ENCODE results near the gene BUD23.
"Not testable (repeated sequence)": the region's sequence is repeated elsewhere in the genome, so short reads cannot be mapped to it uniquely, and the experiment has no call there.

BUD23 gene

DNA sequence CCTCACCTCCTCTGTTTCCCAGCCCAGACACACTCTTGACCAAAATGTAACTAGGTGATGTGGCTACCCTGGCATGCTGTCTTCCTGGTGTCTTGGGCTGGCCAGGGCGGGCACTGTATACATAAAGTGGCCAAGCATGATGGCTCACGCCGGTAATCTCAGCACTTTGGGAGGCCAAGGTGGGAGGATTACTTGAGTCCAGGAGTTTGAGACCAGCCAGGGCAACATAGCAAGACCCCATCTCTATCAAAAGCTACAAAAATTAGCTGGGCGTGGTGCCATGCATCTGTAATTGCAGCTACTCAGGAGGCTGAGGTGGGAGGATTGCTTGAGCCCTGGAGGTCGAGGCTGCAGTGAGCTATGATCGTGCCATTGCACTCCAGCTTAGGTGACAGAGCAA, 29.9 kb downstream of the BUD23 start:
- H3K36me3 Mint-ChIP-seq, DNase-seq, H3K9me3 Mint-ChIP-seq, H3K4me3 Mint-ChIP-seq, H3K27ac Mint-ChIP-seq: not testable (repeated sequence)
- Mint-ChIP-seq H3K27me3 (peaks cover 57% of the 10 kb centered on the region), H3K4me1 (peaks cover 31% of the 10 kb centered on the region)
- CTCF ChIA-PET, result interaction anchor here (1.1 to 2.3 kb wide), 2 partner anchors 12 kb away, joined by 4 to 10 read pairs; no protein-coding TSS in a partner anchor

DNA sequence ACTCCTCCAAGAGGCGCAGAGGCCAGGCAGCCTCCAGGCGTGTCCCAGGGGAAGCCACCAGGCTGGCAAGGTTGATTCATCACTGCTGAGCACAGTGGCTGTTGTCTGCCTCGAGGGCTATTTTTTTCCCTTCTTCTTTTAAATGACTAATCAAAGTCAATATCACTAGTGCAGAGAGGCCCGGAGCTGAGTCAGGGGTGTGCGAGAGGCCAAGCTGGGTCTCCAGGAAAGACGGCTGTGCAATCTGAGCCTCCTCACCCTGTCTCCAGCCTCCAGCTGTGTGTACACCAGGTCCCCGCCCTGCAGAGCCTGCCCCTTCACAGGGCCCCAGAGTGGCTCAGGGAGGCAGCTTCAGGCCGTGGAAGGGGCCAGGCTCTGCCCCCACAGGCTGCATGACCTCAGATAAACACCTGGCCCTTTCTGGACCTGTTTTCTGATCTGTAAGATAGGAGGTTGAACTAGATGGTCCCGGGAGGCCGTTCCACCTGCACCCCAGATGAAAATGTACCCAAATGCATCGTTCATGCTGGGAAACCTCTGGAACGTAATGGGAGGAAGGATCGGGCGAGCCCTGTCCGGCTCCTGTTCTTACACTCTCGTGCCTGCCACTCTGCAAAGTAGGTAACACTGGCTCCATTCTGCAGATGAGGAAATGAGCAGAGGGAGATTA, 32.4 kb downstream of the BUD23 start:
- Mint-ChIP-seq H3K27me3 (peaks cover 77% of the 10 kb centered on the region), H3K4me1 (peaks cover 39% of the 10 kb centered on the region), H3K36me3 (peaks cover 3% of the 10 kb centered on the region), H3K4me3 (no peak overlapping the region), H3K27ac (no peak overlapping the region), H3K9me3 (no peaks in the 10 kb centered on the region)
- CTCF ChIA-PET, result interaction anchor here (1.0 to 2.4 kb wide), 3 partner anchors 20 to 109 kb away, joined by 3 to 13 read pairs (median 6); no protein-coding TSS in a partner anchor
- DNase-seq, result no peak

DNA sequence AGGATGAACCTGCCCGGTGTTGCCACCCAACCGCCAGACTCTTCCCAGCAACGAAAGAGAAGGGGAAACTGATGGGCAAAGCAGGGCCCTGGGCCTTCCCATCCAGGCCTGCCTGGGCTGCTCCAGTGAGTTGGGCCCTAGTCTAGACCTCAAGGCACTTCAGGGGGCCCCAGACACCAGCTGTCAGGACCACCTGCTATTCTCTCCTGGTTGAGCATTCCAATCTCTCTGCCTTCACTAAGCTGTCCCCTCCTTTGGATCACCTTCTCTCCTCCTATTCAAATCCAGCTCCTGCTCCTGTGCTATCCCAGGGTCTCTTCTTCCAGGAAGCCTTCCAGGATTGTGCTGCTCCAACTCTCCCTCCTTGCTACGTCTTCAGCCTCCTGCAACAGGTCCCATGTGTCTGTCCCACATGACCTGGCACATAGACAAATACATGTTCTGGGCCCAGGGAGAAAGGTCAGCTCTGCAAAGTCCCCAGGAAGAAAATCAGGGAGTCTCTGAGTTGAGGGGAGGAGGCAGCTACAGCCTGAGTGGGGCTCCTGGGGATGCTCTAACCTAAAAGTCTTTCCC, 33.0 kb downstream of the BUD23 start:
- Mint-ChIP-seq H3K9me3 (no peaks in the 10 kb centered on the region), H3K4me3 (no peak overlapping the region), H3K27me3 (peaks cover 82% of the 10 kb centered on the region), H3K27ac (no peak overlapping the region), H3K4me1 (peaks cover 39% of the 10 kb centered on the region), H3K36me3 (peaks cover 3% of the 10 kb centered on the region)
- DNase-seq, result no peak
- CTCF ChIA-PET, result interaction anchor here (1.3 to 2.4 kb wide), 3 partner anchors 9 to 110 kb away, joined by 3 to 13 read pairs (median 4); no protein-coding TSS in a partner anchor

DNA sequence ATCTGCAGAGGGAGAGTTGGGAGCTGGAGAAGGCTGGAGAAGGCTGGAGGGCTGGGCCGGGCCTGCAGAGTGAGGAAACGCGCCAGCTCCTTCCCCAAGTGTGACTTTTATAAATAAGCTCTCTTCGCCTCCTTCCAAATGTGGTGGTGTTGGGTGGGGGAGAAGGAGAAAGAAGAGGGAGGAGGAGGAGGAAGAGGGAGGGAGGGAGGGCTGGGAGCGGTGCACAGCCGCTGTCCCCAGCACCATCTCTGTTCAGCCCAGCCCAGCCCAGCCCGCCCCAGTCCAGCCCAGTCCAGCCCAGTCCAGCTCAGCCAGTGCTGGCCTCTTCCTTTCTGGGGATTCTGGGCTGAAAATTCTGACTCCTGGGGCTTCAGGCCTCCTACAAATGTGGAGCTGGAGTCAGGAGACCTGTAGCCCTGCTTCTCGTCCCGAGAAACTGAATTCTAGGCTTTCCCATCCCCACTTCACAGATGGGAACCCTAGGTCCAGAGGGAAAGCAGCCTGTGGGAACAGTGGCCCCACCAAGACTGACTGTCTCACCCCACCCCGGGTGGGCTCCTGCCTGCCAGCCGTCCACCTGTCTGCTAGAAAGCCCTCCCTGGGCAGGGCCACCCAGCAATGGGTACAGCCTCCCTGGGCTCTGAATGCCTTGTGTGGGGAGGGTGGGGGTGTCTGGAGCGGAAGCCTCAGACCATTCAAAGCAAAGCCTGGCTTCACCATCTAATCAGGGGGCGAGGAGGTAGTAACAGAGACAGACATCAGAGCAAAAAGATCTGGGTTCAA, 33.8 kb downstream of the BUD23 start:
- no peak overlapping the region for H3K27ac Mint-ChIP-seq
- peaks cover 39% of the 10 kb centered on the region for H3K4me1 Mint-ChIP-seq
- peak overlapping the region; percentile 86 for H3K4me3 Mint-ChIP-seq
- no peaks in the 10 kb centered on the region for H3K9me3 Mint-ChIP-seq
- CTCF ChIA-PET, result interaction anchor here (0.7 to 2.4 kb wide), 6 partner anchors 8 to 111 kb away, joined by 3 to 13 read pairs (median 4); no protein-coding TSS in a partner anchor
- peaks cover 84% of the 10 kb centered on the region for H3K27me3 Mint-ChIP-seq
- H3K36me3 Mint-ChIP-seq, result peaks cover 3% of the 10 kb centered on the region
- DNase-seq, result no peak

DNA sequence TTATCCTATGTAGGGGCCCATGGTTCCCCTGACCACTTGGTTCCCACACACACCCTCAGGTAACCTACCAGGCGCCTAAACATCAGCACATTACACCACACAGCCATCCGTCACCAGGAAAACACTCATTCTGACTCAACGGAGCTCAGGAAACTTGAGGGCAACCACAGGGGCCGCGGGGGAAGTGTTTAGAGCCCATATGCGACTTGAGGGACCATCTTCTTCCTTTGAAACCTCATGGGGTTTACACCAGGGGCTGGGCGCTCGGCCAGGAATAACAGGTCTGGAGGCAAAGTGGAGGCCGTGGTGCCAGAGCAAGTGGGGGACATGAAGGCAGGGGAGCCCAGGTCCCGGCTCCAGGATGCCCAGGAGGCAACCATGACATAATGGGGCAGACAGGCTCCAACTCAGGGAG, 34.6 kb downstream of the BUD23 start:
- Mint-ChIP-seq H3K27ac (peak overlapping the region; percentile 90), H3K27me3 (peaks cover 87% of the 10 kb centered on the region), H3K36me3 (peaks cover 3% of the 10 kb centered on the region), H3K9me3 (no peaks in the 10 kb centered on the region), H3K4me3 (peak overlapping the region; percentile 86), H3K4me1 (peaks cover 34% of the 10 kb centered on the region)
- CTCF ChIA-PET, result interaction anchor here (0.7 to 2.4 kb wide), 5 partner anchors 11 to 111 kb away, joined by 3 to 13 read pairs (median 5); no protein-coding TSS in a partner anchor
- DNase-seq, result peak; percentile 81

DNA sequence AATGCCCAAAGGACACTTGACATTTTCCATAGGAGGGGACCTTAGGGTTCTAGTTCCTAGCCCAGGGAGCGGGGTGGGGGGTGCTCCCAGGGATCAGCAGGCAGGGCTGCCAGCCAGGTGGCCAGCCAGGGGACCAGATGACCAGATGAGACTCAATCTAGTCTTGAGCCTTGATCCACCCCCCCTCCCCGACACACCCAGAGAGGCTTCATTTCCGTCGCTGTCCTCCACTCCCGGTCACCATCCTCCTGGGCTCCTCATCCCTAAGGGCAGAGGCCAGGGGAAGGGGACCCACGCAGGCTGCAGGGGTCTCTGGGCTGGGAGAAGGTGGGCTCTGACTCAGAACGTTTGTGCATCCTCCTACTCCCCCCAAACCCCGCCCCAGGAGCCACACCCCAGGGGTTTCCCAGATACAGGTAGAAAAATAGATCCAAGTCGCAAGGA, 35.1 kb downstream of the BUD23 start:
- DNase-seq, result peak; percentile 37
- peaks cover 3% of the 10 kb centered on the region for H3K36me3 Mint-ChIP-seq
- H3K4me3 Mint-ChIP-seq, result peak overlapping the region; percentile 86
- no peaks in the 10 kb centered on the region for H3K9me3 Mint-ChIP-seq
- peaks cover 85% of the 10 kb centered on the region for H3K27me3 Mint-ChIP-seq
- CTCF ChIA-PET, result interaction anchor here (1.0 to 2.4 kb wide), 2 partner anchors 18 to 112 kb away, joined by 4 to 13 read pairs; no protein-coding TSS in a partner anchor
- H3K27ac Mint-ChIP-seq, result no peak overlapping the region
- H3K4me1 Mint-ChIP-seq, result peaks cover 33% of the 10 kb centered on the region

DNA sequence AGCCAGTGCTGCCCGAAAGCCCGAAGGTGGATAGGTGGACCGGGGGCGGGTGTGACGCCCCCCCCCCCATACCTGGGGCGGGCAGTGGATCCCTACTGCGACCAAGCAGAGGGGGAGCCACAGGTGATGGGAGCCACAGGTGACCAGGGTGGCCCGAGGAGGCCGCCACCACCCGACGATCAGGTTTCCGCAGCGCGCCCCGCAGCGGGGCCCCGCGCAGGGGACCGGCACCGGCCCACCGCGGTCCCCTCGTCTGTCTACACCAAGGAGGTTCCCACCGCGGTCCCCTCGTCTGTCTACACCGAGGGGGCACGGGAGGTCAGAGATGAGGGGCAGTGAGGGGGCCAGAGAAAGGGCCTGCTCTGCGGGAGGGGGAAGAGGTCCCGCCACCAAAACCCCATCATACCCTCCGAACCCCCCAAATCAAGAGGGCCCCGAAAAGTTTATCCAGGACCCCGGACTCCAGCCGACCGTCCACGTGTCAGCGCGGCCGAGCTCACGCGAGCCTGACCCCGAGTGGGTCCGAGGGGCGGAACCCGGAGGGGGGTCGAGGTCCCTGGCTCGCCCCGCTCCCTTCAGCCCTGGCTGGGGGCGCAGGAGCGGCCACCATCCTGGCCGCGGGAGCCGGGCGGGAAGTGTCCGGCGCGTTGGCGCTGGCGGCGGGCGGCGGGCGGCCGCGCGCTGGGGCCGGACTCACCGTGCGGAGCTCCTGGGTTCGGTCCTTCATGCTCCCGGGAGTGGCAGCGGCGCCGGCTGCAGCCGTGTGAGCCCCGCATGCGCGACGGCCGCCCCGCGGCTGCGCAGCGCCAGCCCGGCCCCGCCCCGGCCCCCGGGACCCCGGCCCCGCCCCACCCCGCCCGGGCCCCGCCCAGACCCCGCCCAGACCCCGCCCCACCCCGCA, 35.8 kb downstream of the BUD23 start, which contains the start of gene STX1A:
STX1A (minus strand) TSS at position 765 of the 901 bp plus-strand sequence; CDS start at position 727, 38 bp downstream.
- Mint-ChIP-seq H3K4me1 (peaks cover 33% of the 10 kb centered on the region), H3K27me3 (peaks cover 78% of the 10 kb centered on the region), H3K36me3 (peaks cover 3% of the 10 kb centered on the region), H3K4me3 (peak within 1 kb of the TSS; percentile 86), H3K9me3 (no peaks in the 10 kb centered on the region), H3K27ac (no peak within 1 kb of the TSS)
- CTCF ChIA-PET, result interaction anchor here (1.5 kb wide), 1 partner anchor 13 kb away, joined by 3 read pairs; no protein-coding TSS in a partner anchor
- DNase-seq, result peak; percentile 78

DNA sequence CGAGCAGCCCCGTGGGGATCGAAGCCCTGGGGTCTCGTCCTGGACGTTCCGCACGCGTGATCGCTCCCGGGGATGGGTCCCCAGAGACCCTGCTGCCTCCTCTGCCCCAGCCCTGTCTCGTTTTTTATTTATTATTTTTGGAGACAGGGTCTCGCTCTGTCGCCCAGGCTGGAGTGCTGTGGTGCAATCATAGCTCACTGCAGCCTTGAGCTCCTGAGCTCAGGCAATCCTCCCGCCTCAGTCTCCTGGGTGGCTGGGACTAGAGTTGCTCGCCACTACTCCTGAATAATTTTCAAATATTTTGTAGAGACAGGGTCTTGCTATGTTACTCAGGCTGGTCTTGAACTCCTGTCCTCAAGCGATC, 36.4 kb downstream of the BUD23 start:
- Mint-ChIP-seq H3K9me3 (no peaks in the 10 kb centered on the region), H3K36me3 (peaks cover 3% of the 10 kb centered on the region), H3K4me1 (peaks cover 33% of the 10 kb centered on the region), H3K27me3 (peaks cover 75% of the 10 kb centered on the region), H3K4me3 (peak overlapping the region; percentile 76), H3K27ac (no peak overlapping the region)
- no peak for DNase-seq
- CTCF ChIA-PET, result interaction anchor here (0.6 to 1.5 kb wide), 2 partner anchors 12 to 120 kb away, joined by 3 read pairs; no protein-coding TSS in a partner anchor

DNA sequence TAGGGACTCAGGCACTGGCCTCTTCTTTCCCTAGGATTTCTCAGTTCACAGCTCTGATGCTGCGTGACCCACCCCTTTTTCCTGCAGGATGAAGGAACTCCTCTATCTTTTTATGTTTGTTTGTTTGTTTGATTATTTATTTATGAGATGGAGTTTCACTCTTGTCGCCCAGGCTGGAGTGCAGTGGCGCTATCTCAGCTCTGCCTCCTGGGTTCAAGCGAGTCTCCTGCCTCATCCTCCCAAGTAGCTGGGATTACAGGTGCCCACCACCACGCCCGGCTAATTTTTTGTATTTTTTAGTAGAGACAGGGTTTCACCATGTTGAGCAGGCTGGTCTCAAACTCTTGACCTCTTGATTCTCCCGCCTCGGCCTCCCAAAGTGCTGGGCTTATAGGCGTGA, 37.0 kb downstream of the BUD23 start:
- Mint-ChIP-seq H3K4me1 (peaks cover 33% of the 10 kb centered on the region), H3K27me3 (peaks cover 75% of the 10 kb centered on the region), H3K4me3 (peak overlapping the region; percentile 76)
- H3K36me3 Mint-ChIP-seq, H3K27ac Mint-ChIP-seq, DNase-seq, H3K9me3 Mint-ChIP-seq: not testable (repeated sequence)
- CTCF ChIA-PET, result interaction anchor here (0.6 to 1.5 kb wide), 2 partner anchors 12 to 119 kb away, joined by 3 read pairs; no protein-coding TSS in a partner anchor

DNA sequence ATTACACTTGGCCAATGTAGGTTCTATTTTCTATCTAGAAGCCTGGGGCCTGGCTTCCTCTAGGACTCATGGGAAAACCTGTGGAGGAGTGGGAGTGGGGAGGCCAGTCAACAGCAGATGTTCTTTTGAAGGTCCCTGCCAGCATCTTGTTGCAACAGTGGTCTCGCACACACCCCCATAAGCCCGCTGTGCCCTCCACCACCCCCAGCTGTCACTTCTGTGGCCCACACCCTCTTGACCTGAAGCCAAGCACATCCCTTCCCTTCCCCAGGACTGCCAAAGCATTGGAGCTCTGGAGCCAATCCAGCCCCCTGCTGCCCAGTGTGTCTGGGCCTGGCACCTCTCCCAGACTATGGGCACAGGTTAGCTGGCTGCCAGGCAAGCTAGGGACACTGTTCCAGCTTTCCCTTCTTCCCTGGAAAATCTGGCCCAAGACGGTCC, 38.0 kb downstream of the BUD23 start:
- Mint-ChIP-seq H3K4me3 (no peak overlapping the region), H3K4me1 (peaks cover 25% of the 10 kb centered on the region), H3K27me3 (peaks cover 65% of the 10 kb centered on the region), H3K27ac (no peak overlapping the region), H3K36me3 (peaks cover 3% of the 10 kb centered on the region), H3K9me3 (no peaks in the 10 kb centered on the region)
- CTCF ChIA-PET, result interaction anchor here (2.1 kb wide), 1 partner anchor 115 kb away, joined by 7 read pairs; no protein-coding TSS in a partner anchor
- no peak for DNase-seq

DNA sequence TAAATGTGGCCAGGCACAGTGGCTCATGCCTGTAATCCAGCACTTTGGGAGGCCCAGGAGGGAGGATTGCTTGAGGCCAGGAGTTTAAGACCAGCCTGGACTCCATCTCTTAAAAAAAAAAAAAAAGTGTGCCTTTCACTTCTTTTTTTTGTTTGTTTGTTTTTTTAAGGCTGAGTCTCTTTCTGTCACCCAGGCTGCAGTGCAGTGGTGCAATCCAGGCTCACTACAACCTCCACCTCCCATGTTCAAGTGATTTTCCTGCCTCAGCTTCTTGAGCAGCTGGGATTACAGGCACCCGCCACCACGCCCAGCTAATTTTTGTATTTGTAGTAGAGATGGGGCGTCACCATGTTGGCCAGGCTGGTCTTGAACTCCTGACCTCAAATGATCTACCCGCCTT, 38.8 kb downstream of the BUD23 start:
- H3K36me3 Mint-ChIP-seq, H3K9me3 Mint-ChIP-seq, DNase-seq, H3K4me3 Mint-ChIP-seq, H3K27ac Mint-ChIP-seq: not testable (repeated sequence)
- CTCF ChIA-PET, result interaction anchor here (2.1 kb wide), 1 partner anchor 116 kb away, joined by 7 read pairs; no protein-coding TSS in a partner anchor
- peaks cover 19% of the 10 kb centered on the region for H3K4me1 Mint-ChIP-seq
- peaks cover 63% of the 10 kb centered on the region for H3K27me3 Mint-ChIP-seq

DNA sequence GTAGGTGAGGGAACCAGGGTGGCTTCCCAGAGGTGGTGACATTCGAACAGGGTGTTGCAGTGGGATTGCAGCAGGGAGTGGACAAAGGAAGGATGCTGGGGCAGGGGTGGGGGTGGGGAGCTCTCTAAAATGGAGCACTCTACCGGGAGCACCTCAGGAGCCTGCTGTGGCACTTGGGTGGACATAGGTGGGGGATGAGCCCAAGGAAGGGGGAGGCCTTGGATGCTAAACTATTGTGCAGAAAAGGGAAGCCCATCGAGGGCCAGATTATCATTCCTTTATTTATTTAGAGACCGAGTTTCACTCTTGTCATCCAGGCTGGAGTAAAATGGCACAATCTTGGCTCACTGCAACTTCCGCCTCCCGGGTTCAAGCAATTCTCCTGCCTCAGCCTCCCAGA, 39.4 kb downstream of the BUD23 start:
- DNase-seq, result no peak
- no peak overlapping the region for H3K27ac Mint-ChIP-seq
- no peaks in the 10 kb centered on the region for H3K36me3 Mint-ChIP-seq
- peaks cover 13% of the 10 kb centered on the region for H3K4me1 Mint-ChIP-seq
- CTCF ChIA-PET, result interaction anchor here (0.8 to 2.1 kb wide), 2 partner anchors 13 to 116 kb away, joined by 3 to 7 read pairs; no protein-coding TSS in a partner anchor
- H3K4me3 Mint-ChIP-seq, result no peak overlapping the region
- H3K27me3 Mint-ChIP-seq, result peaks cover 58% of the 10 kb centered on the region
- H3K9me3 Mint-ChIP-seq, result no peaks in the 10 kb centered on the region

DNA sequence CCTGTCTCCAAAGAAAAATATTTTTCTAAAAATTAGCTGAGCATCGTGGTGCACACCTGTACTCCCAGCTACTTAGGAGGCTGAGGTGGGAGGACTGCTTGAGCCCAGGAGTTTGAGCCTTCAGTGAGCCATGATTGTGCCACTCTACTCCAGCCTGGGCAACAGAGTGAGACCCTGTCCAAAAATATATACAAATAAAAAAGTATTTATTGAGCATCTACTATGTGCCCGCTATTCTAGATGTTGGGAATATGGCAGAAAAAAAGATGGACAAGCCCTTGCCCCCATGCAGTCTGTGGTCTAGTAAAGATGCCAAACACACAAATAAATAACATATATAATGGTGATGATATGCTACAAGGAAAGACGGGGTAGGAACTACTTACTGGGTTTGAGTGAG, 40.4 kb downstream of the BUD23 start:
- H3K36me3 Mint-ChIP-seq, result no peaks in the 10 kb centered on the region
- no peak overlapping the region for H3K27ac Mint-ChIP-seq
- no peak overlapping the region for H3K4me3 Mint-ChIP-seq
- peaks cover 4% of the 10 kb centered on the region for H3K4me1 Mint-ChIP-seq
- DNase-seq, result no peak
- CTCF ChIA-PET, result interaction anchor here (3.0 to 3.7 kb wide), 2 partner anchors 114 to 118 kb away, joined by 18 to 61 read pairs; no protein-coding TSS in a partner anchor
- peaks cover 50% of the 10 kb centered on the region for H3K27me3 Mint-ChIP-seq
- no peaks in the 10 kb centered on the region for H3K9me3 Mint-ChIP-seq

Data from activated naive CD4-positive, alpha-beta T cell treated with anti-CD3 and anti-CD28 coated beads, Interleukin-2, amount 10 ng/mL, durations not matched to agents 7 days and 5 days (primary cell).